Activated naive CD4-positive, alpha-beta T cell treated with anti-CD3 and anti-CD28 coated beads for 36 hours (primary cell): ENCODE measurements around the gene SGTB. TPM values are rescaled to one million over a fixed set of nuclear protein-coding genes. Genes with fewer than 3 reads are reported as not detected.
A peak's percentile ranks its signal among the peaks of the same experiment; 100 is the strongest.

ENCODE experiments used
- CTCF ChIA-PET: fragments of 350-600 bp; sonication (Branson Sonifier 250); formaldehyde crosslinking; loops from one replicate; lab custom pipeline; 2021; ENCODE audit warnings: antibody characterized with exemption; lab: Charles Lee
- DNase-seq: peaks from one replicate; pipeline ENCODE4 v3.0.0-alpha.2; 2020
- H3K27ac Mint-ChIP-seq: one replicate; pipeline ENCODE4 v1.8.0; 2021; ENCODE audit warnings: mild to moderate bottlenecking, mixed read lengths
- H3K27me3 Mint-ChIP-seq: one replicate; pipeline ENCODE4 v1.8.0; 2021; ENCODE audit warnings: low read depth, mixed read lengths
- H3K36me3 Mint-ChIP-seq: one replicate; pipeline ENCODE4 v1.8.0; 2021; ENCODE audit warnings: low read depth, mixed read lengths
- H3K4me1 Mint-ChIP-seq: one replicate; pipeline ENCODE4 v1.8.0; 2021; ENCODE audit warnings: low read depth, mixed read lengths
- H3K4me3 Mint-ChIP-seq: one replicate; pipeline ENCODE4 v1.8.0; 2021; ENCODE audit warnings: mild to moderate bottlenecking, moderate library complexity, mixed read lengths
- H3K9me3 Mint-ChIP-seq: one replicate; pipeline ENCODE4 v1.8.0; 2021; ENCODE audit warnings: mixed read lengths
- intact Hi-C: fragments of 100-400 bp; cut with micrococcal nuclease; formaldehyde crosslinking; loops from one replicate; pipeline ENCODE4 v1.15.1; 2023
- total RNA-seq, 2 experiments: library from RNA; stranded (reverse); gene quantifications; one replicate each; pipeline ENCODE4 v1.2.3, GENCODE V29; 2021

The SGTB gene
- total RNA-seq, 2 experiments from 2014 or later, result 16.1 to 17.3 TPM

DNA sequence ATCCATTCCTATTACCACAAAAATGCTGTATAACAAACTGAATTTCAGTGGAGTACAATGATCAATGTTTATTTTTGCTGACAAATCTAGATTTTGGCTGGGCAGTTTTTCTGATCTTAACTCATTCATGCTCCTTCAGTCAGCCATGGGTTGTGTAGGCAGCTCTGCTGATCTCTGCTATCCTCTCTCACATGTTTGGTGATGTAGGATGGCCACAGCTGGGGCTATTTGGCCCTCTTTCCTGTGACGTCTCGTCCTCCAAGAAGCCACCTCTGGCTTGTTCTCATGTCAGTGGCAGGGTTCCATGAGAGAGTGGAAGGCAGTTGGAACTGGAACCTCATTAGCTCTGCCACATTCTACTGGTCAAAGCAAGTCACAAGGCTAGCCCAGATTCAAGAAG lies 9.0 kb upstream of the SGTB start:
- intact Hi-C loops, result no loop called here
- Mint-ChIP-seq H3K27ac (no peak overlapping the region), H3K4me3 (no peak overlapping the region), H3K27me3 (no peaks in the 10 kb centered on the region), H3K9me3 (no peaks in the 10 kb centered on the region), H3K36me3 (no peaks in the 10 kb centered on the region), H3K4me1 (peaks cover 11% of the 10 kb centered on the region)
- DNase-seq, result no peak
- CTCF ChIA-PET, result no interaction called here

DNA sequence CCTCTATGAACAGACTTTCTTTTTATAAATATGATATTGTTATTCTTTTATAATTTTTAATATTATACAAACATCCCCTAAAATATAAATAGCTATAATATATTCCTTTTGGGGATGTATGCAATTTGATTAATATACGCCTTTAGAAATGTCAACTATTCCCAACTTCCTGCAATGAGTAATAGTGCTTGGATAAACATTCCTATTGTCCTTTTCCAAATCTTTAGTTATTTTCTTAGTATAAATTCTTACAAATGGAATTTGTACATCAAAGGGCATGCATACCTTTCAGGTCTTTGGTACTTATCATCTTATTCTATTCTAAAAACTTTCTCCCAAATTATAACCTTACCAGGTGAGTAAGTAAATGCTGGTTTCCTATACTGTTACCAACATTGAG lies 6.3 kb upstream of the SGTB start:
- DNase-seq, result no peak
- CTCF ChIA-PET, result interaction anchor here (1.2 kb wide), 1 partner anchor 14 kb away, joined by 4 read pairs; no protein-coding TSS in a partner anchor
- no peaks in the 10 kb centered on the region for H3K27me3 Mint-ChIP-seq
- H3K36me3 Mint-ChIP-seq, result peaks cover 2% of the 10 kb centered on the region
- H3K4me3 Mint-ChIP-seq, result no peak overlapping the region
- no peaks in the 10 kb centered on the region for H3K9me3 Mint-ChIP-seq
- peaks cover 6% of the 10 kb centered on the region for H3K4me1 Mint-ChIP-seq
- H3K27ac Mint-ChIP-seq, result no peak overlapping the region
- intact Hi-C loops, result loop anchor here (10.0 kb wide), 2 partner anchors 533 to 1097 kb away; no protein-coding TSS in a partner anchor

DNA sequence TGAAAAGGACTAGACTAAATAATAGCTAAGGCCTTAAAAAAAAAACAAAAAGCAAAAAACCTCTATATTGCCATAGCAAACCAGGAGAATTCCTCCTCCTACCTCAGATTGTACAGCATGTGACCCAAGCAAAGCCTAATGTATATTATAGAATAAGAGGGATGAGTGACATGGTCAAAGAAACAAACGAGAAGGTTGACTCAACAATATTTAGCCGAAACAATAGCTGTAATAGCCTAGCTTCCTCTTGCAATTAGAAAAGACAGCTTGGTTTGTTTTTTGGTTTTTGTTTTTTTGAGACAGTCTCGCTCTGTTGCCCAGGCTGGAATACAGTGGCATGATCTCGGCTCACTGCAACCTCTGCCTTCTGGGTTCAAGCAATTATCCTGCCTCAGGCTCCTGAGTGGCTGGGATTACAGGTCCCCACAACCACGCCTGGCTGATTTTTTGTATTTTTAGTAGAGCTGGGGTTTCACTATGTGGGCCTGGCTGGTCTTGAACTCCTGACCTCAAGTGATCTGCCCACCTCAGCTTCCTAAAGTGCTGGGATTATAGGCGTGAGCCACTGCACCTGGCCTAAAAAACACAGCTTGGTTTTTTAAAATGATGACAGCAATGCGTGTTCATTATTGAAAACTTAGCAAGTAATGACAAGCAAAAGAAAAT lies 5.7 kb upstream of the SGTB start:
- no peak overlapping the region for H3K4me3 Mint-ChIP-seq
- H3K9me3 Mint-ChIP-seq, result no peaks in the 10 kb centered on the region
- CTCF ChIA-PET, result interaction anchor here (1.2 kb wide), 1 partner anchor 14 kb away, joined by 4 read pairs; no protein-coding TSS in a partner anchor
- intact Hi-C loops, result loop anchor here (10.0 kb wide), 2 partner anchors 533 to 1097 kb away; no protein-coding TSS in a partner anchor
- no peak overlapping the region for H3K27ac Mint-ChIP-seq
- DNase-seq, result no peak
- peaks cover 10% of the 10 kb centered on the region for H3K4me1 Mint-ChIP-seq
- H3K27me3 Mint-ChIP-seq, result no peaks in the 10 kb centered on the region
- H3K36me3 Mint-ChIP-seq, result peaks cover 2% of the 10 kb centered on the region

DNA sequence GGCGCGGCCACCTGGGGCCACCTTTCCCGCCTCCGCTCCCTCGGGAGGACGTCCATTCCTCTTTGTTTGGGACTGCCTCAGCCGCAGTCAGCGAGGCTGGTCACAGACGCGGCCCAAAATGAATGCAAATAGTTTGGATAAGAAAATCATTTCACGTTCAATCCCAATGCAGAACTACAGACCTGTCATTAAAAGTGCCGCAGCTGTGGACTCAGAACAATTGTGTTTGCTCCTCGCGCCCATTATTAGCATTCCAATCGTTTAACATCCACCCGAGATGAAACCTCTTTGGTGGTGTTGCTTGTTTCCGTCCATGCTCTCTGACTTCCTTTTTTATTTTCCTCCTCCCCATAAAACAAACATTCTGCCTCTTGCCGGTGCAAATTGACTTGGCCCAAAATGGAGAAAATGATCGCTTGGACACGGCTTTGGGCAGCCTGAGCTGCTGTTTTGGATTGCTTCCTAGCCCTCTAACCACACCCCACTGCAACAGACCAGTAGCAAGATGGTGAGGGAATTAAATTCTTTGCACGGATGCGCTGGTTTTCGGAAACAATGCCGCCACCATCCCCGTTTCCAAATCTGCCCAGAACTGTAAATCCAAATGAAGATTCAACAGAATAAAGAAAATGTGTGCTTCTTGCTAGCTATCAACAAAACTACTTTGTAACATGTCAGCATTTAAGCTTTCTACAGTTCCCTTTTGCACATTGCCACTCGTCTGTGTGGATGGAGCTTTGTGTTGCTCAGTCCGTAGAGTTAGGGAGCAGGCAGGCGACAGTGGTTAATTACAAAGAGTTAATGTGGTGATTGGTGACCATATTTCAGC lies 880 bp upstream of the SGTB start:
- H3K36me3 Mint-ChIP-seq, result peaks cover 8% of the 10 kb centered on the region
- no peak for DNase-seq
- no peaks in the 10 kb centered on the region for H3K27me3 Mint-ChIP-seq
- peaks cover 13% of the 10 kb centered on the region for H3K4me1 Mint-ChIP-seq
- H3K27ac Mint-ChIP-seq, result peak overlapping the region; percentile 10
- H3K4me3 Mint-ChIP-seq, result peak overlapping the region; percentile 88
- CTCF ChIA-PET, result interaction anchor here (1.0 to 2.0 kb wide), 3 partner anchors 15 to 221 kb away, joined by 3 to 5 read pairs (median 3); no protein-coding TSS in a partner anchor
- no peaks in the 10 kb centered on the region for H3K9me3 Mint-ChIP-seq
- intact Hi-C loops, result loop anchor here (5.0 to 10.0 kb wide), 5 partner anchors 528 to 1102 kb away; partner anchors contain the start of genes CWC27 and SREK1IP1

DNA sequence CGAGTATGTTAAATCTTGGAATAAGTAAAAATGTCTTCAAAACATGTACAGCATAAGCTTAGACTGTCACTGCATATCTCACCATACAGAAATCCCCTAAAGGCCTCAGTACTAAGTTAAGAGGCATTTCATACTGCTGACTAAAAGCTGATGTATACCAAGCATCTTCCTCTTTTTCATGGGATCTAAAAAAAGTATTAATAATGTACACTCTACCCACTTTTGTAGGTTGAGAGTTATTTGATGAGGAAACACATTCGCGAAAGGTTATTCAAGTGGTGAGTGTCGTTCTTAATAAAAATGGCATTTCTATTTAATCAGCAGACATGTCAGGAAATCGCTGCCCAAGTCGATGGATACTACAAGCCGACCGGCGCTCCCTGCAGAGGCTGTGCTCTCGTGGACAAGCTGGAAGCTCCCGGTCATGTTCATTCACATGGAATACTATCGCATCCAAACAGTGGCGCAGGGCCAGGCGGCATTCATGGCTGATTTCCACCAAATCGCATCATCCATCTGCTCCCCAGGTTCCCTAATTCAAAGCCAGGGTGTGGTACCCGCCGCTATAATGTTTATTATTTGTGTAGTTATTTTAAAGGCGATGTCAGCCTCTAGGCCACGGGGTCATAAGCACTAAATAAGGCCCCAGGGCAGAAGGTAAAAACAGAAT lies 724 bp downstream of the SGTB start:
- Mint-ChIP-seq H3K9me3 (no peaks in the 10 kb centered on the region), H3K4me1 (peaks cover 13% of the 10 kb centered on the region), H3K36me3 (peaks cover 8% of the 10 kb centered on the region), H3K4me3 (peak overlapping the region; percentile 88), H3K27ac (peak overlapping the region; percentile 94), H3K27me3 (no peaks in the 10 kb centered on the region)
- intact Hi-C loops, result loop anchor here (1.0 to 10.0 kb wide), 10 partner anchors 21 to 1104 kb away; partner anchors contain the start of genes CENPK, CWC27, PPWD1 and SREK1
- peak; percentile 26 for DNase-seq
- CTCF ChIA-PET, result no interaction called here

DNA sequence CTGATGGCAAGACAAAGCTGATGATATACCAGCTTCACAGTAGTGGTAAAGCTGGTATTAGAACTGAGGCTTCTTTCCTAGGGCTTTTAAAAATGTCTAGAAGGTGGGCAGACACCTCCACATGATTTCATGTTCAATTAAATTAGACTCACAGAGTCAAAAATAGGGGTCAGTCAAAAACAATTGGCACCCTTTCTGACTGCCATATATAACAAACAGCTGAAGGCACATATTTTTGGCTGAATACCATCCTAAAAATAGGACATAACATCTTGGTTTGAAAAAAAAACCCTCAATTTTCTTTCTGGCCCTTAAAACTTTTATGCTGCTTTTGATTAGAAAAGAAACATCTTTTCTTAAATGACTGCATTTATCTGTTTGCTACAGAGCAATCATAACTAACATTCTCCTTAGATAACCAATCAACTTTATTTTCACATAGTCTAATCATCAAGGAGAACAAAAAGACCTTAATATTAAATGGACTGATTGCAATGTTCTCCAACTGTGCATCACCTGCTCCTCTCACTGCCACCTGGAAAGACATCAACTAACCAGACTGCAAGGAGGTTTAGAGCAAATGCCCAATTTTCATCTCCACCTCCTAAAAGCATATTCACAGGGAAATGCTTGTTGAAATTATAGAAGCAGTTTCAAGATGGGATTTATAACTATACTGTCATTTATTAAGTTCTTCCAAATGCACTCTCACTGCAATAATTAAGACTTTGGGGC lies 3.2 kb downstream of the SGTB start:
- Mint-ChIP-seq H3K36me3 (peaks cover 9% of the 10 kb centered on the region), H3K9me3 (no peaks in the 10 kb centered on the region), H3K27ac (peak overlapping the region; percentile 94), H3K27me3 (no peaks in the 10 kb centered on the region), H3K4me3 (peak overlapping the region; percentile 70), H3K4me1 (peaks cover 14% of the 10 kb centered on the region)
- DNase-seq, result no peak
- CTCF ChIA-PET, result interaction anchor here (0.5 to 1.5 kb wide), 2 partner anchors 14 to 424 kb away, joined by 3 to 4 read pairs; no protein-coding TSS in a partner anchor
- intact Hi-C loops, result no loop called here

DNA sequence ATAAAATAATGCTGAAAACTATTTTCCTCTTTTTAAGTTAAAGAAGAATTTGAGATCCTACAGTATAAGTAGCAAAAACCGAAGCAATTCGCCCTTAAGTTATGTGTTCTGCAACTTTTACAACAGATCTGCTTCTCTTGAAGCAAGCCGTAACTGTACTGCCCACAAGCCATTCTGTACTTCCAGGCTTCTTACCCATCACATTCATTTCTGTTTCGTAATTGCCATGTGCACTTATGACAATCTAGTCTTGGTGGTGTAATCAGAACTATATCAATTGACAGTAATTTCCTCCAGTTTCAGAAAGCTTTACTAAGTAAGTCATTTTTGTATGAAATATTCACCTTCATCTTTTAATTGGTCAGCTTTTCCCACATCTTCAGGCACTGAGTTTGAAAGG lies 13.8 kb downstream of the SGTB start:
- H3K4me1 Mint-ChIP-seq, result peaks cover 12% of the 10 kb centered on the region
- DNase-seq, result no peak
- intact Hi-C loops, result no loop called here
- H3K27ac Mint-ChIP-seq, result no peak overlapping the region
- CTCF ChIA-PET, result no interaction called here
- H3K27me3 Mint-ChIP-seq, result no peaks in the 10 kb centered on the region
- H3K9me3 Mint-ChIP-seq, result no peaks in the 10 kb centered on the region
- no peak overlapping the region for H3K4me3 Mint-ChIP-seq
- peaks cover 16% of the 10 kb centered on the region for H3K36me3 Mint-ChIP-seq

DNA sequence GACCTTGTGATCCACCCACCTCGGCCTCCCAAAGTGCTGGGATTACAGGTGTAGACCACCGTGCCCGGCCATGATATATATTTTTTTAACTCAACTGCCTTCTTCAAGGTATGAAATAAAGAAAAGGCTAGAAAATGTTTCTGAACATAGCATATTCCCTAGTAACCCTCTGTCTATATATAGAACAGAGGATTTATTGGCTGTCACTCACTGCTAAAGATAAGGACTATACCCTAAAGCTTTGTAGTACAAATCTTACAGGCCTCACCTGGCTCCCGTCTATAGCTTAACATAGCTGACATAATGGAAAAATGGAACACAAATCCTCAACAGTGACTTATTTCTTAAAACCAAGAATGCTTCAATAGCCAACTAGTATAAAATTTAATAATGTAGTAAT lies 14.2 kb downstream of the SGTB start:
- intact Hi-C loops, result no loop called here
- Mint-ChIP-seq H3K4me1 (peaks cover 11% of the 10 kb centered on the region), H3K9me3 (no peaks in the 10 kb centered on the region), H3K27me3 (no peaks in the 10 kb centered on the region), H3K4me3 (no peak overlapping the region), H3K27ac (no peak overlapping the region), H3K36me3 (peaks cover 17% of the 10 kb centered on the region)
- no peak for DNase-seq
- CTCF ChIA-PET, result no interaction called here

DNA sequence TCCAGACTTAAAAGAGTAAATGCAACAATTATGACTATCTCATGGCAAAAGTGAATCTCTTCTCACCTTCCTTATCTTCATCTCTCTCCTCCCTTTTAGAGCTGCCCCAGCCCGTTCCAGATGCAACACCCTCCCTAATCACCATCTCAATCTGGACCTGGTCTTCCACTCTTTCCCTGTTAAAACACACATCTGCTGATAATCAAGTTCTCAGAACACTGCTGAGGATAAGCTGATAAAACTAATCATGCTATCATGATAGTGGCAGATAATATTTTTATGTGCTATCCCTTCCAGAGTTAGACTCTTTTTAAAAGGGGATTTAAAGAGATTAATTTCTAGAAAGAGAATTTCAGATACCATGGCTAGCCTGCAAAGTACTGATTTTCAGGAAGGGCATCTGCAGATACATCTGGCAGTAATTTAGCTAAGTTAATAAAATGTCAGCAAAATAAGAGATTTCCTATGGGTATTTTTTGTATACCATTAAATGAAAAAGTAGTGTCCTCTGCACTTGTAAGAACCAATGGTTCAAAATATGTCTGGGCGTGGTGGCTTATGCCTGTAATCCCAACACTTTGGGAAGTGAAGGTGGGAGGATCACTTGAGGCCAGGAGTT lies 17.2 kb downstream of the SGTB start:
- H3K27me3 Mint-ChIP-seq, result no peaks in the 10 kb centered on the region
- no peak overlapping the region for H3K27ac Mint-ChIP-seq
- CTCF ChIA-PET, result interaction anchor here (1.0 to 1.3 kb wide), 2 partner anchors 14 to 15 kb away, joined by 3 to 4 read pairs; no protein-coding TSS in a partner anchor
- peaks cover 11% of the 10 kb centered on the region for H3K36me3 Mint-ChIP-seq
- no peak overlapping the region for H3K4me3 Mint-ChIP-seq
- no peaks in the 10 kb centered on the region for H3K4me1 Mint-ChIP-seq
- no peaks in the 10 kb centered on the region for H3K9me3 Mint-ChIP-seq
- intact Hi-C loops, result no loop called here
- DNase-seq, result no peak

DNA sequence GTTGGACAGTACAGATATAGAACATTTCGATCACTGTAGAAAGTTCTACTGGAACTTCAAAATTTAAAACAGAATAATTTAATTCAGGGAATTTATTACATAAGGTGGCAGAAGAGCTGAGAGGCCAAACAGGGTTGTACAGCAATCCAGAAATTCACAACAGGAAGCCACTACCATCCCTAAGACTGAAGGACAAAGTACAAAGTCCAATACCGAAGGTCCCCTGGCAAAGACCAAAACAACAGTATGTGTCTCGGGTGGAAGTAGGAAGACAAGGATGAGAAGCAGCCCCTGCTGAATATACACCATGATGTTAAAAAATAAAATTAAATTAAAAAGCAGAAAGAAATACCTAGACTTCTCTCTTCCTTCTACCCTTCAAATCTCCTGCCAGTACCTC lies 19.9 kb downstream of the SGTB start:
- Mint-ChIP-seq H3K4me1 (peaks cover 4% of the 10 kb centered on the region), H3K36me3 (peaks cover 19% of the 10 kb centered on the region), H3K27ac (no peak overlapping the region), H3K4me3 (no peak overlapping the region), H3K9me3 (no peaks in the 10 kb centered on the region), H3K27me3 (no peaks in the 10 kb centered on the region)
- no peak for DNase-seq
- intact Hi-C loops, result no loop called here
- CTCF ChIA-PET, result no interaction called here

DNA sequence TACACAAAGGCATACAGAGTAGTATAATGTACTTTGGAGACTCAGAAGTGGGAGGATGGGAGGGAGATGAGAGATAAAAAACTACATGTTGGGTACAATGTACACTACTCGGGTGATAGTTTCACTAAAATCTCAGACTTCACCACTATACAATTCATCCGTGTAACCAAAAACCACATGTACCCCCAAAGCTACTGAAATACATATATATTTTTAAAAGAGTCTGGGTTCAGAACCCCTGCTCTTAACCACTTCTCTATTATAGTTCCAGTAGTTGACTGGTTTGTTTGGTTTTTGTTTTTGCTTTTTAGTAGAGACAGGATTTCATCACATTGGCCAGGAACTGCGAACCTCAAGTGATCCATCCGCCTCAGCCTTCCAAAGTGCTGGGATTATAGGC lies 22.6 kb downstream of the SGTB start:
- H3K36me3 Mint-ChIP-seq, result peaks cover 19% of the 10 kb centered on the region
- H3K4me3 Mint-ChIP-seq, result no peak overlapping the region
- peaks cover 4% of the 10 kb centered on the region for H3K4me1 Mint-ChIP-seq
- no peaks in the 10 kb centered on the region for H3K27me3 Mint-ChIP-seq
- DNase-seq, result no peak
- intact Hi-C loops, result no loop called here
- H3K27ac Mint-ChIP-seq, result no peak overlapping the region
- CTCF ChIA-PET, result no interaction called here
- no peaks in the 10 kb centered on the region for H3K9me3 Mint-ChIP-seq
